Cardiac fibroblast (primary cell): ENCODE data around the gene ZNF467.

Experiments
- DNase-seq, 2 donors: peaks; one replicate each; pipeline versions ENCODE4 v3.0.0 to v3.0.0-alpha.2; 2010; ENCODE audit warnings: low read depth in 2 of 2
- H3K4me3 ChIP-seq, 2 donors: replicated peaks in 1 of 2; 1 replicate in 1 of 2; 2 replicates in 1 of 2; pipeline ENCODE4 v1.5.1; 2011; ENCODE audit warnings: low read depth in 2 of 2, low read length in 2 of 2, mild to moderate bottlenecking in 2 of 2, moderate library complexity in 1 of 2
- TF ChIP-seq, protein P1 (sequence below): IDR thresholded peaks from one replicate; pipeline ENCODE4 v1.5.1; 2011; ENCODE audit warnings: low read depth, mild to moderate bottlenecking, low read length, inconsistent platforms

Gene ZNF467

GRCh38 chr7:149768931-149769330 lies 4.5 kb downstream of the ZNF467 start:
- TF ChIP-seq, protein P1, sequence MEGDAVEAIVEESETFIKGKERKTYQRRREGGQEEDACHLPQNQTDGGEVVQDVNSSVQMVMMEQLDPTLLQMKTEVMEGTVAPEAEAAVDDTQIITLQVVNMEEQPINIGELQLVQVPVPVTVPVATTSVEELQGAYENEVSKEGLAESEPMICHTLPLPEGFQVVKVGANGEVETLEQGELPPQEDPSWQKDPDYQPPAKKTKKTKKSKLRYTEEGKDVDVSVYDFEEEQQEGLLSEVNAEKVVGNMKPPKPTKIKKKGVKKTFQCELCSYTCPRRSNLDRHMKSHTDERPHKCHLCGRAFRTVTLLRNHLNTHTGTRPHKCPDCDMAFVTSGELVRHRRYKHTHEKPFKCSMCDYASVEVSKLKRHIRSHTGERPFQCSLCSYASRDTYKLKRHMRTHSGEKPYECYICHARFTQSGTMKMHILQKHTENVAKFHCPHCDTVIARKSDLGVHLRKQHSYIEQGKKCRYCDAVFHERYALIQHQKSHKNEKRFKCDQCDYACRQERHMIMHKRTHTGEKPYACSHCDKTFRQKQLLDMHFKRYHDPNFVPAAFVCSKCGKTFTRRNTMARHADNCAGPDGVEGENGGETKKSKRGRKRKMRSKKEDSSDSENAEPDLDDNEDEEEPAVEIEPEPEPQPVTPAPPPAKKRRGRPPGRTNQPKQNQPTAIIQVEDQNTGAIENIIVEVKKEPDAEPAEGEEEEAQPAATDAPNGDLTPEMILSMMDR: no peak
- DNase-seq: no peak
- no peak overlapping the region for H3K4me3 ChIP-seq

- H3K4me3 ChIP-seq: no peak overlapping the region
- no peak for DNase-seq
- TF ChIP-seq, protein P1: no peak
These were observed 6.3 kb downstream of the ZNF467 start for GRCh38 chr7:149767068-149767467.

GRCh38 chr7:149766135-149766675 lies 7.2 kb downstream of the ZNF467 start:
- DNase-seq: no peak
- H3K4me3 ChIP-seq: no peak overlapping the region
- TF ChIP-seq, protein P1: no peak

DNA sequence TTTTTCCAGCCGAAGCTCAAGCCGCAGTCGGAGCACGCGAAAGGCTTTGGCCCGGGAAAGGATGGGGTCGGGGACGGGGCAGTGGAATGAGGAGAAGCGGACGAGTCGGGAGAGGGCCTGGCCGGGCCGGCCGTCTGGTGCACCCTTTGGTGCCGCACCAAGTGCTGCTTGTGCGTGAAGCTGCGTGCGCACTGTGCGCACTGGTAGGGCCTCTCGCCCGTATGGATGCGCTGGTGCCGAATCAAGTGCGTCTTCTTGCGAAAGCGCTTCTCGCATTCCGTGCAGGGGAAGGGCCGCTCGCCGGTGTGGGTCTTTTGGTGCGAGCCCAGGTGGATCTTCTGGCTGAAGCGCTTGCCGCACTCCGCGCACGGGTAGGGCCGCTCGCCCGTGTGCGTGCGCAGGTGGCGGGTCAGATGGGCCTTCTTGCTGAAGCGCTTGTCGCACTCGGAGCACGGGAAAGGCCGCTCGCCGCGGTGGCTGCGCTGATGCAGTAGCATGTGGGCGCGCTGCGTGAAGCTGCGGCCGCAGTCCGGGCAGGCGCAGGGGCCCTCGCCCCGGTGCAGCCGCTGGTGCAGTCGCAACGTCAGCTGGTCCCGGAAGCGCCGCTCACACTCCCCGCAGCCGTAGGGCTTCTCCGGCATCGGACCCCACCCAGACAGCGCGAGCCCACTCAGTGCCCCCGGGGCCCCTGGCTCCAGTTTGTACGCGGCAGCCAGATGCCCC lies 7.8 kb downstream of the ZNF467 start:
- no peak overlapping the region for H3K4me3 ChIP-seq
- DNase-seq: no peak
- TF ChIP-seq, protein P1: no peak

DNA sequence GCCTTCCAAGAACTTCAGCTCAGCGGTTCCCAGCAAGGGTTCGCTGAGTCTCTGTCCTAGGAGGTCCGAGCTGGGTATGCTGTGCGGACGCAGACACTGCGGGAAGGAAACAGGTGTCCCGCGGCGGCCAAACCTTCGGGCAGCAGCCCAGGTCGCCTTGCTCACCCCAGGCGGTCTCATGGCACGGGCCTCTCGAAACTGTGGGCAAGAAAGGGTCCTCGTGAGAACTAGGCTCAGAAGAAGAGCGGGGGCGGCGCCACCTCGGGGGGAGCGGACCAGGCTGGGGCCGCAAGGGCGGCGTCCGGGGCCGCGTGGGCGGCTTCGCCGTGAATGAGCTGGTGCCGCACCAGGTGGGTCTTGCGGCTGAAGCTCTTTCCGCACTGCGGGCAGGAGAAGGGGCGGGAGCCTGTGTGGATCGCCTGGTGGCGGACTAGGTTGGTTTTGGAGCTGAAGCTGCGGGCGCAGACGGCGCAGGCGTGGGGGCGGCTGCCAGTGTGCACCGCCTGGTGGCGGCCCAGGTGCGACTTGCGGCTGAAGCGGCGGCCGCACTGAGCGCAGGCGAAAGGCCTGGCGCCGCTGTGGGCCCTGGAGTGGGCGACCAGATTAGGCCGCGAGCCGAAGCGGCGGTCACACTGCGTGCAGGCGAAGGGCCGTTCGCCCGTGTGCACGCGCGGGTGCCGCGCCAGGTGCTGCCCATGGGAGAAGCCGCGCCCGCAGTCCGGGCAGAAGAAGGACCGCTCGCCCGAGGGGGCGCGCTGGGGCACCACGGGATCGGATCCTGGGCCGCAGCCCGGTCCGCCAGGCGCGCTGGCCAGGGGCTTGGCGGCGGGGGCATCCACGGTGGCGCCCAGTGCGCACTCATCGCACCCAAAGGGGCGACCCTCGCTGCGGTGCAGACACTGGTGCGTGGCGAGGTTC lies 8.6 kb downstream of the ZNF467 start:
- TF ChIP-seq, protein P1: no peak
- no peak for DNase-seq
- H3K4me3 ChIP-seq: no peak overlapping the region

DNA sequence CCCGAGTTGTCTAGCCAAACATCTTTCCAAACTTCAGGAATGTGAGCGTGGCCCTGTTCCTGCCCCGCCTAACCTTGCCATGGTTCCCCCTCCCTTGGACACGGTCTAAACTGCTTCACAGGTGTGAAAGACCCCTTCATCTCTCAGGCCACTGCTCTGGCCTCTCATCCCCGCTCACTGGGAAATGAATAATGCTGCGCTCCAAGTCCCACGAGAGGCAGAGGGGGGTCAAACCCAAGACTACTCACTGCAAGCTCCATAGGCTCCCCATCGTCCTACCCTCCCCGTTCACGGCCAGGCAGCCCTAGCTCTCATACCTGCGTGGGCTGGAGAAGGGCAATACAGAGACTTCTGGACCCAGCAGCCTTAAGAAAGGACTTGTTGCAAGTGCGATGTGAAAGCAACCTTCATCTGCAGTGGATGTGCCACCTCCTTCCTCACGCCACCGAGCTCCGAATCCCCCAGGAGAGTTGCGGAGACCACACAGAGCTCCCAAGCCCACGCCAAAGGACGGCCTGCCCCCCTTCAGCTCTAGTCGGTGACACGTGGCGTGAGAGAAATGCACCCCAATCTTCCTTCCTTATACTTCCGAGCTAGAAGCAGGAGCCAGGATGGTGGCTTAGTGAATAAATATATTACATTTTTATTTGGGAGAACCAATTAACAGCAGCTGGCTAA lies 9.7 kb downstream of the ZNF467 start:
- TF ChIP-seq, protein P1: no peak
- H3K4me3 ChIP-seq: no peak overlapping the region
- no peak for DNase-seq
